GM12875 (cell line): ENCODE data around the gene RASIP1.

ENCODE experiments used
- H3K4me3 ChIP-seq: one replicate; pipeline ENCODE4 v1.5.1; 2011; ENCODE audit warnings: low read depth, low read length, control low read depth
- TF ChIP-seq, protein P1 (sequence below): IDR thresholded peaks from 2 replicates; pipeline ENCODE4 v1.5.1; 2011; ENCODE audit warnings: low read depth, mild to moderate bottlenecking, control low read depth, inconsistent platforms, low read length, moderate library complexity, borderline replicate concordance; ENCODE audit not compliant: insufficient read depth

Gene RASIP1

DNA sequence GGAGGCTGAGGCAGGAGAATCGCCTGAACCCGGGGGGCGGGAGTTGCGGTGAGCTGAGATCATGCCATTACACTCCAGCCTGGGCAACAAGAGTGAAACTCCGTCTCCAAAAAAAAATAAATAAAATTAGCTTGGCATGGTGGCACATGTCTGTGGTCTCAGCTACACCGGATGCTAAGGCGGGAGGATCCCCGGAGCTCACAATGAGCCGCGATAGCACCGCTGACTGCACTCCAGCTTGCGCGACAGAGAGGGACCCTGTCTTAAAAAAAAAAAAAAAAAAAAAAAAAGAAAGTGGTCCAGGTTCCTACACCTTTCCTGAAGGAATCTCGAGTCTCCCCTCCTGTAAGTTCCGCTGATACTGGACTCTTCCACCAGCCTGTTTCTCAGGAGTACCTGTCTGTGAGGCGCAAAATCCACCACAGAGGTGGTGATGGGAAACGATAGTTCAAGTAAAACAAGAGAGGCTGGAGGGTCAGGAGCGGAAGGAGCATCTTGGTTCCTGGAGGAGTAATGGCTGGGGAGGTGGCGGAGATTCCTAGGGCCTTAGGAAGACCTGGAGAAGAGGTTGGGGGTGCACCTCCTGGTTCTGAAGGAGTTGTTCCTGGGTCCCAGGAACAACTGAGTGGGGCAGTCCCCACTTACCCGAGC, 11.6 kb upstream of the RASIP1 start:
- no peak overlapping the region for H3K4me3 ChIP-seq
- TF ChIP-seq, protein P1, sequence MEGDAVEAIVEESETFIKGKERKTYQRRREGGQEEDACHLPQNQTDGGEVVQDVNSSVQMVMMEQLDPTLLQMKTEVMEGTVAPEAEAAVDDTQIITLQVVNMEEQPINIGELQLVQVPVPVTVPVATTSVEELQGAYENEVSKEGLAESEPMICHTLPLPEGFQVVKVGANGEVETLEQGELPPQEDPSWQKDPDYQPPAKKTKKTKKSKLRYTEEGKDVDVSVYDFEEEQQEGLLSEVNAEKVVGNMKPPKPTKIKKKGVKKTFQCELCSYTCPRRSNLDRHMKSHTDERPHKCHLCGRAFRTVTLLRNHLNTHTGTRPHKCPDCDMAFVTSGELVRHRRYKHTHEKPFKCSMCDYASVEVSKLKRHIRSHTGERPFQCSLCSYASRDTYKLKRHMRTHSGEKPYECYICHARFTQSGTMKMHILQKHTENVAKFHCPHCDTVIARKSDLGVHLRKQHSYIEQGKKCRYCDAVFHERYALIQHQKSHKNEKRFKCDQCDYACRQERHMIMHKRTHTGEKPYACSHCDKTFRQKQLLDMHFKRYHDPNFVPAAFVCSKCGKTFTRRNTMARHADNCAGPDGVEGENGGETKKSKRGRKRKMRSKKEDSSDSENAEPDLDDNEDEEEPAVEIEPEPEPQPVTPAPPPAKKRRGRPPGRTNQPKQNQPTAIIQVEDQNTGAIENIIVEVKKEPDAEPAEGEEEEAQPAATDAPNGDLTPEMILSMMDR = no peak

DNA sequence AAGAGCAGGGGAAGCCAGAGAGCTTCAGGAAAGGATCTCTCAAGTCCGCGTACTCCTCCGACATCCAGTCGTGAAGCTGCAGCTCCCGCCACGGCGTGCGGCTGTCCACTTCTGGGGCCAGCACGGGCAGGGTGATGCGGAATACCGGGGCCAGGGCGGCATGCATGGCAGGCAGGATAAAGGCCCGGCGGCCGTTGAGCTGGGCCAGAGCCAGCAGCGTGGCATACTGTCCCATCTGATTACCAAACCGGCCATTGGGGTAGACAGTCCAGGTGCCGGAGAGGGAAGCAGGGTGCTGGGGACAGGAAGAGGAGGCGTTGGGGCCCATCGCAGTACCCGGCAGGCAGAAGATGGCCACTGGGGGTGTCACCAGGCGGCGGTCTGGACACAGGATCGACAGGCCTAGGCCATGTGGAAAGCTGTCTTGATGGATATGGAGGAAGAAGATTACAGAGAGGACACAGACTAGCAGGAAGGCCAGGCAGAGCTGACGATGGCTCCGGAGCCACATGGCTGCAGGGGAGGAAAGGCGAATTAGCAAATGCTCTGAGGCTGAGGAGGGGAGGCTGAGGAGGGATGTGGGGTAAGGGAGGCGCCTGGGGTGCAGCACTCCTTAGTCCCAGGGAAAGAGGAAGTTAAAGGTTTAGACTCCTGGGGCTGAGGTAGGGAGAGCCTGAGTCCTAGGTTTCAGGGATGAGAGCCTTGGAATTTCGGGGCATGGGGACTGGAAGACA, 10.5 kb upstream of the RASIP1 start:
- TF ChIP-seq, protein P1 = no peak

GRCh38 chr19:48750351-48750750, 9.9 kb upstream of the RASIP1 start:
- TF ChIP-seq, protein P1 = no peak
- no peak overlapping the region for H3K4me3 ChIP-seq

More for the DNA sequence above, 10.5 kb upstream of the RASIP1 start:
- no peak overlapping the region for H3K4me3 ChIP-seq

DNA sequence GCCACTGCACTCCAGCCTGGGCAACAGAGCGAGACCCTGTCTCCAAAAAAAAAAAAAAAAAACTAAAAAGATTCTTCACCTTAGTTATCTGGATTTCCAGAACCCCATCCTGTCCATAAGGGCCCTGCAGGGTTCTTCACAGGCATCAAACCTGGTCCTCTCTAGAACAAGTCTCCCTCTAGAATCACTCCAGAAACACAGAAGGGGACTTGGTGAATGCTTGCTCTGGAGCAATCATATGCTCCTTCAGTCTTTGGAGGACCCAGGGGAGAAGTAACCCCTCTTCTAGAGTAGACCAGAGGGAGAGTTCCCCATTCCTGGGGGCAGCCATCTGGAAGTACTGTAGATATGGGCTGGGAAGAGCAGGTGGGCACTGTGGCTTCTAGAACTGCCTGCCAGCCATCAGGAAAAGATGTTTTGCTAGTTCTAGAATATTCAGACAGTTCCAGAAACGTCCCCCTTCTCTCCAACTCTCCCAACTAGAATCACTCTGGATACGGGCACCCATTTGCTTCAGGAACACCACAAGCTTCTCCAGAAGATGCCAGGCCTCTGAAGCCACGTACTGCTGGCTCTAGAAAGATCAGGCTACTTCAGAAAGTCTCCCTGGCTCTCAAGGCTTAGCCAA, 9.3 kb upstream of the RASIP1 start:
- no peak overlapping the region for H3K4me3 ChIP-seq
- TF ChIP-seq, protein P1 = no peak

DNA sequence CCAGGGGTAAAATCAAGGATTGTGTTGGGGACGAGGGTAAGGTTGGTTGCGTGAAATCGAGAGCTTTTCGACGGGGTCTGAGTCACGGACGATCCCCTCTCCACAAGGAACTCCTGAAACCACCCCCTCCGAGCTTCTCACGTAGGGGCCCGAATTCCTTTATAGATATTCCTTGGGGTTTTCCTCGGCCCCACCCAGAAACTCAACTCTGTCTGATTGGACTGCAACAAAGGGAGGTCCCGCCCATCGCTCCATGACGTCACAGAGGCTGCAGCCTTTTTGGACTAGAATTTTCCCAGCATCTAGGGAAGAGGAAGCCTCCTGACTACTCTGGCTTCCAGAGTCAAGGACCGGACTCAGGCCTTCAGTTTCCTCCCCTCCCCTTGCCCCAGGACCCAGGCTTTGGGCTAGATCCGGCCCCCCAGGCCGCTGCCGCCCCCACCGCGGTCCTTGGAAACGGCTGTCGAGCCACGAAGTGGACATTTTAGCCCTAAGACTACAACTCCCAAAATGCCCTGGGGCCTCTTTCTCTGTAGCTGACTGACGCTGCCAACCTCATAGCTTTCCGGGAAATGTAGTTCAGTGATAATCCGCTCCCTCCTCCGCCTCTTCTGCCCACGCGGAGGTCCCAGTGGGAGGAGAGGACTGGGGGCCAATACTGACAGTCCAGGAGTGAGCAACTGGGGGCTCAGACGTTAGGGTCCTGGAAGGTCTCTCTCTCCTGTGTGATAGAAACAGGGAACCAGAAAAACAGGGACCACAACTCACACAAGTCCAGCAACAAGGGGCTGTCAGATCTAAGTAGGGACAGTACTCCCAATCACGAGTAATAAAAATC, 6.5 kb upstream of the RASIP1 start, which contains the start of gene IZUMO1:
Gene IZUMO1 (minus strand): TSS at position 172 of the 838 bp plus-strand sequence. CDS start 1,050 bp downstream, outside the sequence.
- H3K4me3 ChIP-seq = no peak within 1 kb of the TSS
- TF ChIP-seq, protein P1 = no peak

DNA sequence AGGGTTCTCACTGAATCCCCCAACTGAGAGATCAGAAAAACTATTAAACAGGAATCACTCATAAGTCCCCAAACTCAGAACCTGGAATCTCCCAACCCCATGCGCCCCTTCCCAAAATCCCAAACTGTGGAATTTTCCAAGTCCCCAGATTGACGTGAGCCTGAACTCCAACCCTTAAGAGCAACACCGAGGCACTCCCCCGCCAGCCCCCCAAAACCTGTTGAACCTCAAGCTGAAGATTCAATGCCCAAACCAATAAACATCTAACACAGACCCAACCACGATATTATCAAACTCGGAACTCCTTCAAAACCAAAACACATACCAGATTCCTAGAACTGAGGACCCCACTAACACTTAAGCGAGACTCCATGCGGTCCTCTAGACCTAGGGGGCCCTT, 5.7 kb upstream of the RASIP1 start:
- no peak overlapping the region for H3K4me3 ChIP-seq

More for the DNA sequence above, 5.7 kb upstream of the RASIP1 start:
- TF ChIP-seq, protein P1 = no peak
